Liver (tissue), 9 donors: ENCODE data around the gene DOCK10. TPM values are rescaled to one million over a fixed set of nuclear protein-coding genes. Genes with fewer than 3 reads are reported as not detected.

Experiments used
- DNase-seq: peaks from one replicate; pipeline ENCODE4 v3.0.0-alpha.2; 2017; ENCODE audit warnings: low spot score
- H3K27ac ChIP-seq, 2 donors: one replicate each; pipeline ENCODE4 v1.7.0; 2013; ENCODE audit warnings: inconsistent platforms in 2 of 2, low read length in 2 of 2, control low read depth in 1 of 2, low read depth in 1 of 2, mild to moderate bottlenecking in 1 of 2
- H3K27me3 ChIP-seq, 4 donors: one replicate each; pipeline versions ENCODE4 v1.6.1 to v1.7.0; 2013; ENCODE audit warnings: low read length in 3 of 4, inconsistent platforms in 1 of 4, mild to moderate bottlenecking in 1 of 4, moderate library complexity in 1 of 4; ENCODE audit not compliant: control insufficient read depth in 4 of 4, insufficient read depth in 4 of 4
- H3K36me3 ChIP-seq, 4 donors: one replicate each; pipeline versions ENCODE4 v1.6.1 to v1.7.0; 2013; ENCODE audit warnings: low read length in 3 of 4, mild to moderate bottlenecking in 3 of 4, low read depth in 1 of 4, moderate library complexity in 1 of 4; ENCODE audit not compliant: control insufficient read depth in 4 of 4, insufficient read depth in 3 of 4
- H3K4me1 ChIP-seq, 4 donors: one replicate each; pipeline versions ENCODE4 v1.6.1 to v1.7.0; 2013; ENCODE audit warnings: low read length in 3 of 4, mild to moderate bottlenecking in 3 of 4, moderate library complexity in 1 of 4; ENCODE audit not compliant: control insufficient read depth in 4 of 4, insufficient read depth in 4 of 4
- H3K4me3 ChIP-seq, 3 donors: one replicate each; pipeline versions ENCODE4 v1.6.1 to v1.7.0; 2013; ENCODE audit warnings: low read length in 3 of 3, control low read depth in 1 of 3, low read depth in 1 of 3, mild to moderate bottlenecking in 1 of 3
- H3K9ac ChIP-seq, 2 donors: one replicate each; pipeline ENCODE4 v1.7.0; 2013; ENCODE audit warnings: low read length in 2 of 2, mild to moderate bottlenecking in 2 of 2, moderate library complexity in 2 of 2, control low read depth in 1 of 2, low read depth in 1 of 2
- H3K9me3 ChIP-seq, 4 donors: one replicate each; pipeline versions ENCODE4 v1.6.1 to v1.7.0; 2013; ENCODE audit warnings: low read length in 3 of 4; ENCODE audit not compliant: control insufficient read depth in 4 of 4
- ATF3 ChIP-seq: IDR thresholded peaks from 2 replicates; pipeline ENCODE4 v1.6.1; 2016; ENCODE audit warnings: antibody characterized with exemption
- FOXA2 ChIP-seq: IDR thresholded peaks from 2 replicates; pipeline ENCODE4 v1.6.1; 2016; ENCODE audit warnings: antibody characterized with exemption
- GABPA ChIP-seq, 2 donors: IDR thresholded peaks in 1 of 2; conservative IDR thresholded peaks in 1 of 2; 2 replicates each; pipeline ENCODE4 v1.6.1; 2016; ENCODE audit warnings: antibody characterized with exemption in 2 of 2, mild to moderate bottlenecking in 1 of 2, moderate library complexity in 1 of 2
- HNF4A ChIP-seq, 2 donors: conservative IDR thresholded peaks; 2 replicates each; pipeline ENCODE4 v1.6.1; 2016; ENCODE audit warnings: antibody characterized with exemption in 2 of 2, mild to moderate bottlenecking in 2 of 2
- HNF4G ChIP-seq: IDR thresholded peaks from 2 replicates; pipeline ENCODE4 v1.6.1; 2016; ENCODE audit warnings: antibody characterized with exemption
- JUND ChIP-seq, 2 donors: IDR thresholded peaks; 2 replicates each; pipeline ENCODE4 v1.6.1; 2016; ENCODE audit warnings: antibody characterized with exemption in 2 of 2
- MAX ChIP-seq: IDR thresholded peaks from 2 replicates; pipeline ENCODE4 v1.6.1; 2016; ENCODE audit warnings: antibody characterized with exemption
- NR2F2 ChIP-seq: IDR thresholded peaks from 2 replicates; pipeline ENCODE4 v1.6.1; 2016; ENCODE audit warnings: antibody characterized with exemption
- RAD21 ChIP-seq, 2 donors: IDR thresholded peaks; 2 replicates each; pipeline ENCODE4 v1.6.1; 2016; ENCODE audit warnings: antibody characterized with exemption in 2 of 2, mild to moderate bottlenecking in 2 of 2
- RXRA ChIP-seq, 2 donors: IDR thresholded peaks; 2 replicates each; pipeline ENCODE4 v1.6.1; 2017 to 2018; ENCODE audit warnings: antibody characterized with exemption in 2 of 2, mild to moderate bottlenecking in 1 of 2
- ZBTB33 ChIP-seq: IDR thresholded peaks from 2 replicates; pipeline ENCODE4 v1.6.1; 2016; ENCODE audit warnings: antibody characterized with exemption
- WGBS: extraction: QIAGEN DNeasy Blood & Tissue Kit; methylation state at CpG from one replicate; pipeline ENCODE4 v1.1.7; 2013; 5-methylcytosine and 5-hydroxymethylcytosine counted together
- polyA plus RNA-seq, 2 donors: library from polyadenylated mRNA; stranded (reverse) in 1 of 2; unstranded in 1 of 2; fragments of 200-250 nt in 1 of 2; fragments of >200 nt in 1 of 2; fragmentation: Nextera tagmentation in 1 of 2; extraction: Ambion mirVana in 1 of 2; gene quantifications; one replicate each; pipeline versions ENCODE4 v1.2.1 to v1.2.3, GENCODE V29; 2013 to 2015
- total RNA-seq, 2 donors: library from RNA; depleted of rRNA; stranded (reverse); fragments of >200 nt; gene quantifications; one replicate each; pipeline ENCODE4 v1.2.3, GENCODE V29; 2014
- TF ChIP-seq, protein P1 (sequence below): IDR thresholded peaks from 2 replicates; pipeline ENCODE4 v1.6.1; 2016; ENCODE audit warnings: antibody characterized with exemption, mild to moderate bottlenecking
- donor health status: healthy.
- donor health status: healthy.
- donor health status: healthy.
- donor health status: healthy.
- donor health status: healthy.

The DOCK10 gene
- total and polyA plus RNA-seq, 4 donors = 1.2 to 15.3 (median 6.8) TPM

GRCh38 chr2:225008935-225009334 is 33.3 kb downstream of the DOCK10 start:
- Histone ChIP-seq H3K9me3 (no peaks in the 10 kb centered on the region), H3K4me1 (peaks cover 0 to 4% (median 0%) of the 10 kb centered on the region in 4 donors), H3K36me3 (no peaks in the 10 kb centered on the region), H3K4me3 (no peak overlapping the region), H3K27ac (no peak overlapping the region), H3K9ac (no peak overlapping the region), H3K27me3 (no peaks in the 10 kb centered on the region)
- WGBS = 73% methylated on average over 5 of the region's 5 CpGs
- DNase-seq = no peak
- TF ChIP-seq JUND (IDR thresholded peaks at IDR 0.05) (no peak), RAD21 (IDR thresholded peaks at IDR 0.05) (peak; percentile 16 to 56), RXRA (IDR thresholded peaks at IDR 0.05) (no peak), NR2F2 (no peak)

- peaks cover 0 to 4% (median 0%) of the 10 kb centered on the region in 4 donors for H3K4me1 ChIP-seq
- no peak overlapping the region for H3K4me3 ChIP-seq
- TF ChIP-seq HNF4A (conservative IDR thresholded peaks at IDR 0.05) (no peak), ZBTB33 (no peak), GABPA (IDR thresholded peaks at IDR 0.05 in 1 of 2, conservative IDR thresholded peaks at IDR 0.05 in 1 of 2) (no peak), RXRA (IDR thresholded peaks at IDR 0.05) (no peak), ATF3 (no peak), JUND (IDR thresholded peaks at IDR 0.05) (no peak), MAX (no peak), FOXA2 (no peak), HNF4G (no peak)
- TF ChIP-seq, protein P1, sequence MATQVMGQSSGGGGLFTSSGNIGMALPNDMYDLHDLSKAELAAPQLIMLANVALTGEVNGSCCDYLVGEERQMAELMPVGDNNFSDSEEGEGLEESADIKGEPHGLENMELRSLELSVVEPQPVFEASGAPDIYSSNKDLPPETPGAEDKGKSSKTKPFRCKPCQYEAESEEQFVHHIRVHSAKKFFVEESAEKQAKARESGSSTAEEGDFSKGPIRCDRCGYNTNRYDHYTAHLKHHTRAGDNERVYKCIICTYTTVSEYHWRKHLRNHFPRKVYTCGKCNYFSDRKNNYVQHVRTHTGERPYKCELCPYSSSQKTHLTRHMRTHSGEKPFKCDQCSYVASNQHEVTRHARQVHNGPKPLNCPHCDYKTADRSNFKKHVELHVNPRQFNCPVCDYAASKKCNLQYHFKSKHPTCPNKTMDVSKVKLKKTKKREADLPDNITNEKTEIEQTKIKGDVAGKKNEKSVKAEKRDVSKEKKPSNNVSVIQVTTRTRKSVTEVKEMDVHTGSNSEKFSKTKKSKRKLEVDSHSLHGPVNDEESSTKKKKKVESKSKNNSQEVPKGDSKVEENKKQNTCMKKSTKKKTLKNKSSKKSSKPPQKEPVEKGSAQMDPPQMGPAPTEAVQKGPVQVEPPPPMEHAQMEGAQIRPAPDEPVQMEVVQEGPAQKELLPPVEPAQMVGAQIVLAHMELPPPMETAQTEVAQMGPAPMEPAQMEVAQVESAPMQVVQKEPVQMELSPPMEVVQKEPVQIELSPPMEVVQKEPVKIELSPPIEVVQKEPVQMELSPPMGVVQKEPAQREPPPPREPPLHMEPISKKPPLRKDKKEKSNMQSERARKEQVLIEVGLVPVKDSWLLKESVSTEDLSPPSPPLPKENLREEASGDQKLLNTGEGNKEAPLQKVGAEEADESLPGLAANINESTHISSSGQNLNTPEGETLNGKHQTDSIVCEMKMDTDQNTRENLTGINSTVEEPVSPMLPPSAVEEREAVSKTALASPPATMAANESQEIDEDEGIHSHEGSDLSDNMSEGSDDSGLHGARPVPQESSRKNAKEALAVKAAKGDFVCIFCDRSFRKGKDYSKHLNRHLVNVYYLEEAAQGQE = no peak
- no peaks in the 10 kb centered on the region for H3K9me3 ChIP-seq
- no peak for DNase-seq
- H3K27ac ChIP-seq = no peak overlapping the region
- no peak overlapping the region for H3K9ac ChIP-seq
- WGBS = 67% methylated on average over 3 of the region's 3 CpGs
- H3K27me3 ChIP-seq = no peaks in the 10 kb centered on the region
- H3K36me3 ChIP-seq = no peaks in the 10 kb centered on the region
Observed at GRCh38 chr2:225008179-225008856, 34.0 kb downstream of the DOCK10 start.
